Body of pancreas (tissue), 4 donors: ENCODE measurements around the gene WDR64.

ENCODE experiments used
- CTCF ChIP-seq, 7 experiments: fragments of 450-650 bp in 4 of 7; fragments of 200-600 bp in 3 of 7; sonication (generic) in 3 of 7; IDR thresholded peaks; one replicate each; pipeline ENCODE4 v1.5.1; 2016 to 2019; ENCODE audit warnings: antibody characterized with exemption in 7 of 7
- POLR2A ChIP-seq, 3 donors: fragments of 450-650 bp; IDR thresholded peaks; one replicate each; pipeline ENCODE4 v1.6.1; 2016; ENCODE audit warnings: antibody characterized with exemption in 3 of 3, mild to moderate bottlenecking in 2 of 3

GRCh38 chr1:241642593-241642944 is 9.5 kb upstream of the WDR64 start:
- no peak for TF ChIP-seq POLR2A (IDR thresholded peaks at IDR 0.05)
- TF ChIP-seq CTCF (IDR thresholded peaks at IDR 0.05) = no peak
